H1 (cell line): ENCODE results near the gene FPGS. TPM values are rescaled to one million over a fixed set of nuclear protein-coding genes. Genes with fewer than 3 reads are reported as not detected.

Experiments
- ASH2L ChIP-seq: fragments of 200-600, 300-600 bp; sonication (generic); IDR thresholded peaks from one replicate; pipeline ENCODE4 v1.7.1; 2017; ENCODE audit warnings: low read length
- CHD7 ChIP-seq: fragments of 300-600 bp; sonication (generic); IDR thresholded peaks from 2 replicates; pipeline ENCODE4 v1.7.1; 2012; ENCODE audit warnings: low read length, moderate library complexity, mild to moderate bottlenecking, inconsistent platforms; ENCODE audit not compliant: insufficient replicate concordance
- GTF2F1 ChIP-seq: IDR thresholded peaks from 2 replicates; pipeline ENCODE4 v1.6.1; 2012; ENCODE audit warnings: low read depth, low read length, improper control_type of control experiment, borderline replicate concordance
- NANOG ChIP-seq: IDR thresholded peaks from 2 replicates; pipeline ENCODE4 v1.6.1; 2011; ENCODE audit warnings: low read length, low read depth, mild to moderate bottlenecking, inconsistent platforms; ENCODE audit not compliant: insufficient read depth, poor library complexity, severe bottlenecking
- PHF8 ChIP-seq: fragments of 200-600 bp; sonication (generic); conservative IDR thresholded peaks from 2 replicates; pipeline ENCODE4 v1.7.1; 2012; ENCODE audit warnings: low read depth, mild to moderate bottlenecking, inconsistent platforms, low read length, moderate library complexity
- SIRT6 ChIP-seq: IDR thresholded peaks from one replicate; pipeline ENCODE4 v1.7.1; 2012; ENCODE audit warnings: low read length, inconsistent platforms
- polyA plus RNA-seq, 7 experiments: library from polyadenylated mRNA; depleted of rRNA in 3 of 7; stranded (reverse) in 5 of 7; unstranded in 2 of 7; fragments of >200 nt in 5 of 7; fragments of 200-250 nt in 2 of 7; gene quantifications; 1 replicate in 5 of 7; 2 replicates in 1 of 7; 4 replicates in 1 of 7; pipeline versions ENCODE4 v1.2.1 to v1.2.3, GENCODE V29; 2011 to 2013; ENCODE audit warnings: missing spikeins in 2 of 7, mixed read lengths in 2 of 7
- total RNA-seq: library from RNA; stranded (reverse); fragmentation: NEBNext Ultra II Directional; extraction: Animal tissue kit (Norgen Biotek cat#: 25700); gene quantifications from 2 replicates; pipeline ENCODE4 v1.2.1, GENCODE V29; 2021

The FPGS gene
- total and polyA plus RNA-seq, 2 of the 8 experiments (the other 6 are each of a cell fraction or from before 2014, with no cell fraction given): 62.4 to 83.0 TPM

- no peak for TF ChIP-seq CHD7
- TF ChIP-seq ASH2L: peak; percentile 29
- TF ChIP-seq SIRT6: no peak
- no peak for TF ChIP-seq PHF8
- no peak for TF ChIP-seq GTF2F1
- no peak for TF ChIP-seq NANOG
- TF ChIP-seq, all 59 proteins: peak for 2
Measured at GRCh38 chr9:127780126-127780885, 22.4 kb upstream of the FPGS start (continued).
